Stimulated activated CD4-positive, alpha-beta T cell treated with anti-CD3 and anti-CD28 coated beads, Interleukin-2, amount 100 ng/mL, for 24 hours (primary cell): ENCODE results near the gene AUTS2.

ENCODE experiments used
- DNase-seq, 2 donors: peaks; one replicate each; pipeline ENCODE4 v3.0.0-alpha.2; 2020

Gene AUTS2

DNA sequence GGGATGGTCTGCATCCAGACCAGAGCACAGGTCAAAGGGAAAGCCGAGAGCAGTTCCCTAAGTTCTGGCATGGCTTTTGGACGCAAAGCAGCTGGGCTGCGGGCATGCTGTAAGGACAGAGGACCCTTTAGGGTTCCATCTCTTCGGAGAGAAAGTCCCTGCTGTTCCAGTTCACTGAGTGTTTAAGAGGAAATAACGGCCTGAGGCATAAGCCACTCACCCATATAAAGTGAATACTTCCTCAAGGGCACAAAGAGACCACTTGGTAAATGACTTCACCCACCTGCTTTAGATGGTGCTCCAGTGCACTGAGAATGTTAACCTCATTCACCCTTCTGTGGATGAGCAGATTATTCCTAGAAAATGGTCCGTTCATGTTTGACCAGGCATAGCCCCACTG, 946.9 kb downstream of the AUTS2 start:
- DNase-seq = no peak

DNA sequence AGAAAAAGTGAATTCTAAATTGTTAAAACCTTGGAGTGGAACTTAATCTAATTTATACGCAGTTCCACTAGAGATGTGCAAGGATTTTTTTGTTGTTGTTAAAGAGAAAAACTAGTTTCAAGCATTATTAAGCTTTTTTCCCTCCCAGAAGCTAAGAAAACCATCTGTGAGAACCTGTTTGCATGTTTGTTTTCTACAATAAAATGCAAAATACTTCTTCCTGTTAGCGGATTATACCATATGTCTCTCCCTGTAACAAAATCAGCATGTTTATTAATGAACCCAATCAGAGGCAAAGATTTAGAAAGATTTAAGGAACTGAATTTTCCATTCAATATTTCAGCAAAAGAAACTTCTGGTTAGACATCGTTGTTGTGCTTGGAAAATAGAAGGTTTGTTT, 953.9 kb downstream of the AUTS2 start:
- DNase-seq = no peak

DNA sequence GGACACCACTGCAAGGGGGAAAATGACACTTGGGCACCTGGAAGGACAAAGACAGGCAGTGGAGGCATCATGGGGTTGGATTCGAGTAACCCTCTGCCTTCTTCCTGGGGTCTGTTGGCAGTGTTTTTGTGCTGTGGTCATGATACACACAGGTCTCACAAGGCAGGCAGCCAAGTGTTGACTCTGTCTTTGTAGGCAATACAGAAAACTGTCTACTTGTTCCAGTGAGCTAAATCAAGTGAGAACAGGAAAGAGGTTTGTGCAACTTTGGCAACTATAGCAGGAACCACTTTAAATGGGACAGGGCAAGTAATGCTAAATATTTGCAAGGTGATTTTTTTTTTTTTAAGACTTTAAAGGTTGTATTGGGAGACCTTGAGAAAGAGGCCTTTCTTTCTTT, 955.1 kb downstream of the AUTS2 start:
- no peak for DNase-seq

DNA sequence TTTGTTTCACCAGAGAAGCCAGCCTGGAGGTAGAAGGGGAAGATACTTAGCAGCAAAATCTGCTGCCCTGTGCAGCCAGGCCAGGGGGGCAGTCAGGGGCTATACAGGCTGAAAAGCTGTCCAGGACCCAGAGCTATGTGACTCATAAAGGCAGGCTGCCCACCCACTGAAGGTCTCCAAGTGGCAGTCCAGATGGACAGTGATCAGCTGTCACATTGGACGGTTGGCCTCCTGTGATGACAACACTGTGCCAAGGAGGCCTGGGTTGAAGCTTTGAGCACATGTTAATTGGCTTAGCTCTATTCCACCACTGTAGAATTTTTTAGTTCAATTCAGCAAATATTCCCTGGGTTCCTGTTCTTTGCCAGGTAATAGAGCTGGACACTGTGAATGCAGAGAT, 956.4 kb downstream of the AUTS2 start:
- no peak for DNase-seq

DNA sequence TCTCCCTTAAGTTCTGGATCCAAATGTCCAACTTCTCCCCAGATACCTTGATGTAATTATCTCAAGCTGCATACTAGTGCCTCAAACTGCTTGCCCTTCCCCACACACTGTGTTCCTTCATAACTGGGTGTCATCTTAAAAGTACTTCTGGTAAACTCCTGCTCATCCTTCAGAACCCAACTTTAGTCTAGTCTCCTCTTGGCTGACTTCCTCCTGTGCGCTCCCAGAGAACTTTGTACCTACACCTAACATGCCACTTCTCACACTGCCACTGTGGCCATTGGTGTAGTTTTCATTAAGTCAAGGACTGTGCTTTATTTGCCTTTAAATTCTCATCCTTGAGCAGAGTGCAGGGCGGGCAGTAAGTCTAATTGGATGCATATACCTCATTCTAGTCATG, 958.5 kb downstream of the AUTS2 start:
- no peak for DNase-seq

DNA sequence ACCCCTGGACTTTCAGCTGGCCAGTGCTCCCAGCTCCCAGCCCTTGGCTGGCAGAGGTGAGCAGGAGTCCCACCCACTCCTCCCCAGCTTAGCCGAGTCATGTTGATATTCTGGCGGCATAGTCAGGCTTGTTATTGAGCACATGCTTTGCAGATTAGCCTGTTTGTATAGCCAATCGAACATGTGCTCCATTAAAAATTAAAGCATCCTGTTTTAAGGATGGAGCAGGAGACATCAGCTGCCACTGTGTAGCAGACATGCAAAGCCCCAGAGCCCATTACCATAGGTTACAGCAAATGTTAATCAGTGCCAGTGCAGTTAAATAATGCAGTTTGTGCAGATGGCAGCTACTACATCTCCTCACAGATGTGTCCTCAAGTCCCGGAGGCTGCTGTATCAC, 959.1 kb downstream of the AUTS2 start:
- no peak for DNase-seq

DNA sequence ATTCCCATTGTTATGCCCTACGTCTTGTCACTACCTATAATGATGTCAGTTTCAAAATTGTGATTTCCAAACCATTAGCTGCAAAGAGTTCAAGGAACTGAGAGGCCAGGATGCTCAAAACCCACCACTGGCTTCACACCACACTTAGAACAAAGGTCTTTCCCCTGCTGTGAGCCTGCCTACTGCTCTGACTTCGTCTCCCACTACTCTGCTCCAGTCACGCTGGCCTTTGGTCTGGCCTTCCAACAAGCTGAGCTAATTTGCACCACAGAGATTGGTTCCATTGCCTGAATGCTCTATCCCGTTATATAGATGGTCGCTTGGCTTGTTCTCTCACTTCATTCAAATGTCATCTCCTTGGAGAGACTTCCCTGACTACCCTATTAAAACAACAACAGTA, 961.5 kb downstream of the AUTS2 start:
- DNase-seq = no peak

DNA sequence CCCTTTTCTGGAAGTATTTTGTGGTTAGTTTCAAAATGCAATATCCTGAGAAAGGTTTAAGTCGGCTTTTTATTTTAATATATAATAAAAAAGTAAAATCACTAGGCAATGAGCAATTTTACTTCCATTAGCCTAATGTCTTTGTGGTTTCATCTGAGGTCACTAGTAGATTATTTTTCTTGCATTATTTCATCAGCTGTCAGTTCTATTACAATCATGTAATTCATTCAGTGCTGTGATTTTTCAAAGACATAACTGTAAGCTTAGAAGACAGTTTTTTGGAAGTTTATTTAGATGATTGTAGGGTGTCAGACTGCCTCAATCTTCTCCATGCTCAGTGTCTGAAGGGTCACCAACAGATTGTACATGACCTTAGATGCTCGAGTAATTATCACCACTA, 965.7 kb downstream of the AUTS2 start:
- no peak for DNase-seq

DNA sequence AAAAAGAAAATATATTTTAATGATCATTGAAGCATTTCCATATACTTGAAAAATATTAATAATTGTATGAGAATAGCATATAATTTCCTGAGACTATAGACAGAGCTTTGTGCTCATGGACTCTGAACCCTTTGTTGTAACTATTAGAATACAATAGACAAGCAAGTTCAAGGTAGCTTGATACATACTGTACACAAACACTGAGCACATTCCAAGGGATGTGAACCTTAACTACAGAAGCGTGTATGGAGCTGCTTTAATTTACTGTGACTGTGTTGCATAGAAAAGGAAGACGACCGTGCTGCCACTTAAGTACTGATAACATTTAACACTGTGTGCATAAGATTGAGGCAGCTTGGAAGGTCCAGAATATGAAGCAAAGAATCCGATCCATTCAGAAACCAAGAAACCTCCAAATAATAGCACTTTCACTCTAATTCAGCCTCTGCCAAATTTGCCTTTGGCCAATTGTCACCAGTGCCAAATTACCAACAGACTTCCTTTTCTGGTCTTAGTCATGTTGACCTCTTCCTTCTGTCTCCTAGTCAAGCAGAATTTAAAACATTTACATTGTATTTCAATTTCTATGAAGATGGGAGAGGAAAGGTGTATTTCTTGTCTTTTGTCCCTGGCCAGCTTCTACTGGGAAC, 967.6 kb downstream of the AUTS2 start:
- DNase-seq = no peak

DNA sequence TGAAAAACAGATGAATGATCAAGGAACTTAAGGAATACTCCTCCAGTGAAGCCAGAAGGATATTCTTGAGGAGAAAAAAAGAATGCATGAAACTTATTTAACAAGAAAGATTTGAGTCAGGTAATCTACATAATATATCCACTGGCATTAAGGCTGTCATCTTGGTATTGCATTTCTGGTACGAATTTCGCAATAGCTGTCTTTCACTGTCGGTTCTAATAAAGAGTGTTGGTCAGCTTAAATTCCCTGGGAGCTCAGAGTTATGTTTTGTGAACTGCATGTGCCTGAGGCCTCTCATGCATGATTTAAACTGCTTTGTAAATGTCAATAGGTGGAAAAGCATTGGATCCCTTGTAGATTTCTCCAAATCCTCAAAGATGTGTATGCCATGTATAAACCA, 968.4 kb downstream of the AUTS2 start:
- no peak for DNase-seq

DNA sequence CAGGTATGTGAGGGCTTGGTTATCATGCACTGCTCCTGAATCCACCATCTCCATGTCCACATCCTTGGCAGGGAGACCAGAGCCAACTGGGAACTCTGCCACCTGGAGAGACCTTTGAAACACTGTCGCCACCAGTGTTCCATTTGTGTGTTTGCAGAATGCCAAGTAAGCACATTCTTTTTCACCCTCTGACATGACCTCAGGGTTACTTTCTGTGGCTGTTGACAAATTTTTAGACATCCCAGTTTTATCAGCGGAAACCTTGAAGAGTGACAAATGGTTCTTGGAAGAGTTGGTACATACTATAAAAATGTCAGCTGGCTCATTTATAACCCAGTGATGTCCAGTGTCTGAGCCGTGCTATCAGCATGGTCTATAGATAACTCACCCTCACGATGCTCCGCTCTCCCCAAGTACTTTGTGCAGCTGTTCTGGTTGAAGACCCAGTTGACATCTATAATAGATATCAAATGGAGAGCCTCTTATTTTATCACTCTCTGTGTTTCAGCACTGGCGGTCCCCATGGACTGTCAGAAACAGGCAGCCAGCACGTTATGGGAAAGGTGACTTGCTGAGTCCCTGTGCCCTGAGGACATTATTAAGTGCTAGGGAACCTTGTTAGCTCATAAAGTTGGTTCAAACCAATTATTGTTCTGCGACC, 970.5 kb downstream of the AUTS2 start:
- no peak for DNase-seq

DNA sequence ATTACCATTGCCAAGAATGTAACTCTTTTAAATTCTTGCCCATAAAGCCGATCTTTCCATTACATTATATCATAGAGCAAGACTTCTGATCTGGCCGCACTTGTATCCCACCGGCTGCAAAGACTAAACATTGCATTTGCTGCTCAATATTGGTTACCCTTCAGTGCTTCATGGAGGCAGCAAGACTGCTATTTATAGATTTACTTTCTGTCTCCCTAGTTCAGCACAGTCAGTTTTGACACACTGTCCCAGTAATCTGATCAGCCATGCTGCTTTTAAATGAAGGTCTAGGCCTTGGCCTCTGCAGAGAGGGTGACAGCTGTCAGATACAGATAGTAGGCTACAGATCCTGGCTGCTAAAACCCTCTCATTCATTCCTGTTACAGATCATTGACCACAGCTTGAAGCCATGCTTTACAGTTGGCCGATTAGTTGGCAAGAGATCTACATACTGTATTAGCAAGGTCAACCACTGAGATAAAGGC, 971.1 kb downstream of the AUTS2 start:
- DNase-seq = no peak

DNA sequence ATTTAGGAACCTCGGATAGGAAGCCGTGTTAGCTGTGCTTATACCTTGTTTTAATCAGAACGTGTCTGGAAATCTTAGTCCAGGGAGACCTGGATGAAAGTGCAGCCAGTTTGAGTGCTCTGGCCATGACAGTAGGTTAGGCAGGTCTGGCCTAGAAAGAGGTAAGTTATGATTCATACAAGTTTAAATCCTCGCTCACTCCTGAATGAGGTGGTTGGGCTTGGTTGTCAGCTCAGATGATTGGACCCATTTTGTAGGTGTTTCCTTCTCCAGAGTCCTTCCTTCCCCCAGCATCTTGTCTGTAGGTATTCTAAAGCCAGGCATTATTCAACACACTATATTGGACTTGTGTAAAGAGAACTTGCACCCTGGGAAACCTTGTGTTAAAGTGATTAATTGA, 971.8 kb downstream of the AUTS2 start:
- no peak for DNase-seq

DNA sequence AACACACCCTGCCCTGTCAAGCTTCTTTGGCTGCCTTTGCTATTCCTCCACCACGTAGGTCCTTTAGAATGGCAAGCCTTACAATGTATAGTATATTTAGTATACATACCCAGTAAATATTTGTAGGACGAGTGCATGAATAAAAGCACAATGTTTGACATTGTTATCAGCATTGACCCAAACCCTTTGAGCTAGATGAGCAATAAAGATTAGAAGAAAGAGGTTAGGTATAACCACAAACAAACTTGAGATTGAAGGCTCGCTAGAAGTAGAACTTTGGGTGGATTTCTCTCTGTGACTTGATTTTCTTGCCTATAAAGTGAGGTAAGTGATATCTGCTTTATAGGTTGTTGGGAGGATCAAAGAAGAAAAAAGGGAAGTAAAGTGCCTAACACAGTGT, 972.7 kb downstream of the AUTS2 start:
- no peak for DNase-seq

DNA sequence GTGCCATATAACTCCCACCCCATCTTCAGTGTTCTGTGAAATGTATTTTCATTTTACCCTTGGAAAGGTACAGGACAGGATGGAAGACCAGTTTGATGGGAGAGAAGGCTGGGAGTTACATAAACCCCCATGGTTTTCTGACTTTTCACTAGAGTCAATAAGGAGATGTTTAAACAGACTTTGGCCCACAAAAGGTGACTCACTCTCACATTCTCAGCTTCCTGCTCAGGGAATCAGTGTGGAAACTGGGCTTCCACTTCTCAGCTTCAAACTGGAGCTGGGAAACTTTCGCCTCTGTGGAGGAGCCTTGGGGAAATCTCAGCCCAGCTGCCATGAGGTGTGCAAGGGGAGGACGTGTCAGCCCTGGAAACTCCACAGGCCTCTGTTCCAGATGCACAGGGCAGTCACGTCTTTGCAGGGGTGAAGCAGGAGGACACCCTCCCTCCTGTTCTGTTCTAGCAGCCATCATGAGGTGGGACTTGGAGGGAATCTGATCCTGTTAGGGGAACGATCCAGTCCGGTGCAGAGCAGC, 973.2 kb downstream of the AUTS2 start:
- no peak for DNase-seq

DNA sequence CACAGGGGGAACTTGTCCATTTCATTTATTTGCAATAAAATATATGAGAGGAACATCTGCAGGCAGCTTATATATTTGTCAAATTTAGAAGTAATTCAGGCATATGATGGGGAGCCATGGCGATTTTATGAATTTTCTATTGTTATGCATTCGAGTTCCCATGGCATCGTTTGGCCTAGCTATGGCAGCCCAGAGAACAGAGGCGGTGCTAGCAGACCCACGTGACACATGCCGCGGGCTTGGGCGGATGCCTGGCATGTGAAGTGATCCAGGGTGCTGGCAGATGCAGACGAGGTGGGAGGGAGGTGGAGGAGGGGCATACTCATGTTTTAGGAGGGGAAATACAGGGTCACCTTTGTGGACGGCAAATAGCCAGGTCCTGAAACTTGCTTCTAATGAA, 973.7 kb downstream of the AUTS2 start:
- DNase-seq = no peak

DNA sequence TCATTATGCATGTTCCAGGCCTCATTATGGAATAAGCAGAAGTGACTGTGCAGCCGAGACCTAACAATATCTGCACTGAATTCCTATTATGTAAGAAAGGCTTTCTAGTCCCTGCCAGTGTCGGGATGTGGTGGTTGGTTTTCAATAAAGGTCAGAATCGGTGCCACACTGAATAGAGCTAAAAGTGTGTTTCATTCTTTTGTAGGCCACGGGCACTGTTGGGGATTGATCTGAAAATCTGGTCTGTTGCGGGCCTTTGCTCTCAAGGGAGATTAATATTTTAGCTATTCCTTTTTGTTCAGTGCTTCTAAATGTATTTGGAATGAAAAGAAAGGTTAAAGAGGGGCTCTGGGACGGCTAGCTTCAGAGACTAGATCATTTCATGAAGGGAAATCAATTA, 974.3 kb downstream of the AUTS2 start:
- DNase-seq = no peak

DNA sequence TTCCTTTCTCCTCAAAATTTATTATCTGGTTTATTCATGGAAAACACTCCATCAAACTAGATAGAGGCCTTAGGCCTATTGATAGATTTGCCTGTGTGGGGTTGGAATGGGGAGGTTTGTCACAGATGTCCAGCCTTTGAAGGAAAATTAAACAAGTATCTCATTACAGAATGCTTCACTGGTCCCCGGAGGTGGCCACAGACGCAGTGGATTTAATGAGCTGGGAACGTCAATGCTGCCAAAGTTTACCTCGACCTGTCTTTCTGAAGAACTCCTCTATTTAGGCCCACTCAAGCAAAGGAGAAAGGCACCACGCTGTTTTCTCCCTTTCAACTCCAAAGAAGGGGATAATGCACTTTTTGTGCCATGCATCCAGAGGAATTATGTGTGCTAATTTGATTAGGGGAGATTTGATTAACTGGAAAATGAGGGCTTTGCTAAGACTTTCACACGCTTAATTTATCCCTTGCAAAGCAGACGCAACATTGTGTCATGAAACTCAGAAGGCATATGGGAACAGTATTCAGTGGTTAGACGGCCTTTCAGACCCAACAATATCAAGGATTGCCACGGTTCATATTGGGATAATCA, 974.9 kb downstream of the AUTS2 start:
- no peak for DNase-seq

DNA sequence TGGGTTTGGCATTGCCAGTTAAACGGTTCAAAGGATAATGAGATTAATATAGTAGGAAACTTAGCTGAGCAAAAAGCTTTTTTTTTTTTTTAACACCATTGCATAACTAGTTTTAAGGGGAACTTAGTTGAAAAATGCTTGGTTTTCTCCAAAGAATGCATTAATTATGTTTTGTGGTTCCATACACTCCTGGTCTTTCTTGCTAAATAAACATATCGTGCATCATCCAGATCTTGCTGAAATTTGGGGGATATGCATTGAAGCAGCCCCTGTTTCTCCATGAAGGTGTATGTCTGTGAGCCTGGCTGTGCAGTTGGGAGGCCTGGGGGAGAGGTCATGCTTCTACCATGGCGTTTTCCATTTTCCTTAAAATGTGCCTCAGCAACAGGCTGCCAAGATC, 975.4 kb downstream of the AUTS2 start:
- DNase-seq = no peak

DNA sequence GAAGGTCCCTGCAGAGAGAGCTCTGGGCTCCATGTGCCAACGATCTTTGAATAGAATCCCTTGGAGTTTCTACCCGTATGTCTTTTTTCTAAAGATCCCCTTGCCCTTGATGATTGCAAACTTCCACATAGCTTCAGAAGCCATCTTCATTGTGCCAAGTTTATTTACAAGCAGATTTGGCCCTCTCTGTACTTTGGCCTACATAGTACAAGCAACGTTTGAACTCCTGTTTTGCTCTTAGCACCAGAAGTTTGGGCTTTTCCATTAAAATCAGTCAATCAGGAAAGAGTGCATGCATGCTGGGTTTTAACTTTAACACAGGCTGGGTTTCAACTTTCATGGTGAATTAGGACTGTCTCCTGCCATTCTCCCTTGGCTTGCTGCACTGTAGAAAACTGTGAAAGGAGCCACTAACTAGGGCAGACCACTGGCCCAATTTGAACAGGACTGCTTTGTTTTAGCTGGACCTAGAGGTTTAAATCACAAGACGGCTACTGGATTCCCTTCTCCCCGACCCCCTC, 976.1 kb downstream of the AUTS2 start:
- no peak for DNase-seq

DNA sequence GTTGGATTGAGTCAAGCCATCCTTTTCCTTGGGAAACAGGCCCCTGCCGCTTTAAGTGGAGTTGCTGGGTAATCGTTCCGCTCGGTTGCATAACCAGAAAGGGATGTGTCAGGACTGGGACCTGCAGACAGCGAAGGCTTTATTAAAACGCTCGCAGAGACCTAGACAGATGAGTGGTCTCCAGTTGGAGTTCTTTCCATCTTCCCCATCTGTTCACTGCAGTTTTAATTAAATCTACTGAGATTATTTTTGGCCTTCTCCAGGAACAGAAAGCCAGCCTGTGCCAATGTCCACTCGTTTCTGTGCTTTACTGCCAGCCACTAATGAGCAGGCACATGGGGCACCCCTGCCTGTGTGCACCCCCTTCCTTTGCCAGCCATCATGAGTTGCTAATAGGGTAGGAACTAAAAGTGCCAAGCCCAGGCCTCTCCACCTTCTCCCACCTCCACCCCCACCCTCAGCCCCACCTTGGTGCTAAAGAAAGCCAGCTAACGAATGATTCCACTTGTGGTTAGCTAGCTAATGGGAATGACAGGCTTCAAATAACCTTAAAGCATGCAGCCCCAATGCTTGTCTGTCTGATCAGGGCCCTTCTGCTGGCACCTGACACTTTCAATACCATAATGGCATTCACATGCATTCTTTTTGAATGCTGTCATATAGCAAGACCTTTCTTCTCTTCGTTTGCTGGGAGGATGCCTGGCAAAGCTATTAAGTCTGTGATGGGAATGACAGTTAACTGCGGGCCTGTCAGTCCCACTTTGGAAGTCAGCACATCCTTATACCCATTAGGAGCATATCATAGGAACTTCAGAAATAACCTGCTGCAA, 976.9 kb downstream of the AUTS2 start:
- no peak for DNase-seq

DNA sequence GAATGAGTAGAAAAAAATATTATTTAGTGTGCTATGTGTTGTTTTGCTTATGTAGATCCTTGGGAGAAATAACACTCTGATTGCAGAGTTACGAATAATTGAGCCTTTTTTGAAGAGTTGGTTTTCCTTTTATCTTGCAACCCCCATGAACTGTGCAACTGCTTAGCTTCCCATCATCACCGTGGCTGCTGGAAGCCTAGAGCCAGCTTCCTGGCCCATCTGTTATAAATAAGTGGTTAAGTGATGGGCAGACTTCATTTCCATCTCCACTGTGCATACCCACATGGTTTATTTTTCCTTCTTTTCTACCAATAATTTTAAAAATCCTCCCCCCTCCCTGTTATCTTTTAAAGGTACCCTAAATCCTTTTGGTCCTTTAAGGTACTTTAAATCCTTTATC, 978.8 kb downstream of the AUTS2 start:
- DNase-seq = no peak

DNA sequence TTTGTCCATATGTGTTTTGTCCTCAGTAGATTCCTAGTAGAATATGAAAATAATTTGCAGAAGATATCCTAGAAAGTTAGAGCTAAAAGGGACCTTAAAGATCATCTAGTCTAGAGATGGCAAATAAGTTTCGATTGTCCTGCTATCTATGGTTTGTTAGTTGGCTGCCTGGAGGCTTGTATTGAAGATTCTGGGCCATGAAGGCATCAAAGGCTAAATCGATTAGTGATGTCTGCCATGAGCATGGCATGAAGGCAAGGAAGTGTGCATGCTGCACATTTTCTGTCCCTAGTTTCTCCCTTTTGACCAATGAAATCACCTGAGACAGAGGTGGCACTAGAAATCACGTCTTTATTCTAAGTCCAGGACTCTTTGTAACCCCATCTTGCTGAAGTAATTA, 979.9 kb downstream of the AUTS2 start:
- DNase-seq = no peak
